8988T (cell line): ENCODE data around the gene CFDP1.

Source experiments
- DNase-seq: peaks from one replicate; pipeline ENCODE4 v3.0.0; 2011

Gene CFDP1

DNA sequence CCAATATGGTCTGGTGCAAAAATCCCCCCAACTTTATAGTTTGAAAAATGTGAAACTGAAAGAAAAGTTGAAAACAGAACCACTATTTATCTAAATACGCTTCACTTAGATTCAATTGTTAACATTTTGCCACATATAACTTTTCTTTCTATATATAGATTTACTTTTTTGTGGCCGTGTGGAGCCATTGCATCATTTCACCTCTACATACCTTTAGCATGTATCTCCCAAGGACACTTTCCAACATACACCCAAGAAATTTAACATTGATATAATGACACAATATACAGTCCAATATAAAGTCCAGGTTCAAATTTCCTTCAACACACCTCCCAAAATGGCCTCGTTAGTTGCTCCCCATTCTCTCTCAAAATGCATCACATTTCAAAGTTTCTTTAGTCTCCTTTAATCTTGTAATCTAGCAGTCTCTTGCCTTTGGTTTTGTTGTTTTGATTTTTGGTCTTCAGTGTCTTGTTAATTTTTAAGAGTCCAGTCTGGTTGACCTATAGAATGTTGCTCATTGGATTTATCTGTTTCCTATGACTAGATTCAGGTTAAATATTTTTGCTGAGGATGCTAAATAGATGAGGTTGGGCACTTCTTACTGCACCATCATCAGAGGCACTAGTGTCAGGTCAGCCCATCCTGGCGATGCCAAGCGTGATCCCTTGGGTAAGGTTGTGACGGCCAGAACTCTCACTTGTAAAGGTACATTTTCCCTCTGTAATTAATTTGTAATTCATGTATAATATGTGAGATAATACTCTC is 117.6 kb downstream of the CFDP1 start:
- no peak for DNase-seq

DNA sequence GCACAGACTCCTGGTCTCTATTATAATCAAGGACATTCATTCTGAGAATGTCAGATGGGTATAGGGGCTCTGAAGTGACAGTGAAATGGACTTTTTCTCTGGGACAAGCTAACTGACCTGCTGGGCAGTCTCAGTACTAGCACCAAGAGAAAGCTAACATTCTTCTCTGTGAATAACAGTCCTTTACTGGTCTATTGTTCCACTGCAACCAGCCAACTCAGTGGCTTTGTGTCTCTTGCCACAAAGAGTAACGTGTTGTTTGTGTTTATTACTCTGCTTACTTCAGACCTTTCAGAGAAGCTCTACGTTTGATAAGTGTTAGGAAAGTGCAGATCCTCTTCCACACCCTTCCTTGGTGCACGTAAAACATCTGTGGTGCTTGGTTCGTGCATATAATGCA is 120.4 kb downstream of the CFDP1 start:
- no peak for DNase-seq

DNA sequence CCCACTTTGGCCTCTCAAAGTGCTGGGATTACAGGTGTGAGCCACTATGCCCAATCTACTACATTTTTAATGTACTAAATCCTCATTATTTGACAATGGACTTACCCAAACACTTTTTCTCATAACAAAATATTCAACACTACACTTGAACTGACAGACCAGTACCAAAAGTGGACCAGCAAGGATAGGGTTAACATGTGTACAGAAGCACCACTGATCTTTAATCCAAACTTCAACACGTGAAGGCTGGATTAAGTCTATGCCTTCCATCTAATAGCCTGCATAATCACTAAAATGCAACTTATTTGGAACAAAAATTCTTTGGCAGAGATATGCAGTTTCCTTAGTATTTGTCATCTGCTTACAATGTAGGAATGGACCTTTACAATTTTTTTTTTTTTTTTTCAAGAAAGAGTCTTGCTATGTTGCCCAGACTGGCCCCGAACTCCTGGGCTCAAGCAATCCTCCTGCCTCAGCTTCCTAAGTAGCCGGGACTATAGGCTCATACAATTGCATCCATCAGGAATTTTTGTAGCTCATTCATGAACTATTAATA is 121.8 kb downstream of the CFDP1 start:
- no peak for DNase-seq

DNA sequence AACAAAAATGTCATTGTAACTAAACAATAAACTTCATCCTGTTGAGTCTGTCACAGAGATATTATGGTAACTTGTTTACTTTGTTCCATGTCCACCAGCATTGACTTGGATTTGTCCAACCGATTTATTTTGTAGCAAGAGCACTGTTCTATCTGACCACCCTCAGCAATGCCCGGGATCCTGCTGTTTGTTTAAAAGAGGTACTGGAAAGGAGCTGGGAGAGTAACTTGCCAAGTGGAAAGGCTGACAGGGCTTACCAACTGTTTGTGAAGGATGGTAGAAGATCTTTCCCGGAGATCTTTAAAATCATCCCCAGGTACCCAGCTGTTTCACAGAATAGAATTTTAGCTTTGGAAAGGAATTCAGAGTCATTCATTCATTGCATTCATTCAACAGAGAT is 122.8 kb downstream of the CFDP1 start:
- no peak for DNase-seq

DNA sequence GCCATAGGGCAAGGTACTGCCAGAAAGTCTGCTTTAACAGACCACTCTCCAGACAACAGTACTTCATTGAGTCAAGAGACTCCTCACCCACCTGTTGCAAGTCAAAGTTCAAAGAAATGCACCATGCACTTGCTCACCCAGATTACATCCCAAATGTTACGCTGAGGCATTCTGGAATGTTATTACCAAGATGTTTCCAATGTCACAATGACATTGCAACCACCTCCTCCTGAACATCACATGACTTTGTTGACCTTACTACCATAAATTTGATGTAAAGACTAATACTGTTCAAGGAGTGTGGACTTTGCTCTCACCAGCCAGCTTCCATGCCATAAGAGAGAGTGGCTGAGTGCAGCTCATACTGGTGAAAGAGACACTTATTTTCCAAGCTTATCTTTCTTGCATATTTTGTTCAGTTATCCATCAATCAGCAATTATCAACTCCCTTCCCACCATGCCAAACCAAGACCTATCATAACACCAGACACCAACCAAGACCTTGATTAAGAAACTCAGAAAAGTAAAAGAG is 123.3 kb downstream of the CFDP1 start:
- DNase-seq, result no peak

DNA sequence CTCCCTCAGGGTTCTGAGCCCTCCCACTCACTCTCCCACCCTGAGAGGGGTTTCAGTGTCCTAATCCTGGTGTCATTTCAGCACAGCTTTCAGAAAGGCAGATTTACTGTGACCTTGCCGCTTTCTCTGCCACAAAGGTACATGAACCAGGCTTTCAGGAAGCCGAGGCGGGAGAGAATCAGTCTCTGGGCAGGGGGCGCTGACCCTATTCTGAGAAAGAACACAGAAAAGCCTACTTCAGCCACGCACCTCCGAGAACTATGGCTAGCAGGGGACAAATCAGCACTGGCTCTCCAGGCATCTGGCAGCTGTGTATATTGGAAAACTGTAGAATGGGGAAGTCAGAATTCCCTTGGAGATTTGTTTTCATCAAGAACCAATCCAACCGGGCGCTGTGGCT is 124.1 kb downstream of the CFDP1 start:
- DNase-seq, result no peak

DNA sequence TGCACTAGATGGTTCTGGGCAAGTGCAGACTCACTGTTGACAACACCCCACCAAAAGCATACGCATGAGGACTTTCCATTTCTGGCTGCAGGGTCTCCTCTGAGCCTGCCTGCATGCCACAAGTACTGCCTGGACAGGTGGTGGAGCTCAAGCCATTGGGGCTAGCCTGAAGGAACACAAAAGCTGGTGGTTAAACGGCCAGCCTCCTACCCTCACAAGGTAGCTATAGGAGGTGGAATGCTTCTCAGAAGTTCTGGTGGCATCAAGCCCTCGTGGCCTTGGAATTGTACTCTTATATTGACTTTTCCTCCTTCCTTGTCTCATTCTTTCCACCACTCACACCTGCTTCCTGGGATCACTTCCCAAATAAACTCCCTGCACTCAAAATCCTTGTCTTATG is 125.3 kb downstream of the CFDP1 start:
- no peak for DNase-seq

DNA sequence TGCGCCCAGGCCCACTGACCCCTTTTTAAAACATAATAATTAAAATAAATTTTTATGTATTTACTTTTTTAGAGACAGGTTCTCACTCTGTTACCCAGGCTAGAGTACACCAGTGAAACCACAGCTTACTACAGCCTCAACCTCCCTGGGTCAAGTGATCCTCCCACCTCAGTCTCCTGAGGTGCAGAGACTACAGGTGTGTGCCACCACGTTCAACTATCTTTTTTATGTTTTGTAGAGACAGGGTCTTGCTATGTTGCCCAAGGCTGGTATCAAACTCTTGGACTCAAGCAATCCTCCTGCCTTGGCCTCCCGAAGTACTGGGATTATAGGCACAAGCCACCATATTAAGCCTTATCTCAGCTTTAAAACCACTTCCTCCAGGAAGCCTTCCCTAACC is 125.8 kb downstream of the CFDP1 start:
- no peak for DNase-seq

DNA sequence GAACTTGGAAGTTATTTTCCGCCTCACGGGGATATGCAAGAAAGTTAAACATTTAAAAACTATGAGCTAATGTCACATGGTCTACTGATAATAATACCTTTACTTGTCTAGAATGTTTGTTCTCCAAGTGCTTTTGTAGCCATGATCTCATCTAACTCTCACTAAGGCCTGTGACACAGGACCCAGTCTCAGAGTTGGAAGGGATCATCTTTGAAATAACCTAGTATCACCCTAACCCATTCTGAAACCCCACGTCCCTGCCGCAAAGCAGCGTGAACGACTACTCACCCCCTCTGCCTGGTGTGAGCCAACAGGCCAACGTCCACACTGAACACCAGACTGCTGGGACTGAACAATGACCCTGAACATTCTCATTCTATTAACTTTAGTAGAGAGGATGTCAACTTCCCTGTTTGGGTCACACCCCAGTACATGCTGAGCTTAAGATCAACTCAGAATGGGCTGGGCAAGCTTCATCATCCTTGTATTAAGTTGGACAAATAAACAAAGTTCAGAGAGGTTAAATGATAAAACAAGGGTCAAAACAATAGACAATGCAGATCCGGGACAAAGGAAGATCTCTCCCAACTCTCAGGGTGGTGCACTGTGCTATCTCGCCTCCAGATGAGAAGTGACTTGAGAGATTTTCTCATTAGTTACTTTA is 127.1 kb downstream of the CFDP1 start:
- DNase-seq, result no peak

DNA sequence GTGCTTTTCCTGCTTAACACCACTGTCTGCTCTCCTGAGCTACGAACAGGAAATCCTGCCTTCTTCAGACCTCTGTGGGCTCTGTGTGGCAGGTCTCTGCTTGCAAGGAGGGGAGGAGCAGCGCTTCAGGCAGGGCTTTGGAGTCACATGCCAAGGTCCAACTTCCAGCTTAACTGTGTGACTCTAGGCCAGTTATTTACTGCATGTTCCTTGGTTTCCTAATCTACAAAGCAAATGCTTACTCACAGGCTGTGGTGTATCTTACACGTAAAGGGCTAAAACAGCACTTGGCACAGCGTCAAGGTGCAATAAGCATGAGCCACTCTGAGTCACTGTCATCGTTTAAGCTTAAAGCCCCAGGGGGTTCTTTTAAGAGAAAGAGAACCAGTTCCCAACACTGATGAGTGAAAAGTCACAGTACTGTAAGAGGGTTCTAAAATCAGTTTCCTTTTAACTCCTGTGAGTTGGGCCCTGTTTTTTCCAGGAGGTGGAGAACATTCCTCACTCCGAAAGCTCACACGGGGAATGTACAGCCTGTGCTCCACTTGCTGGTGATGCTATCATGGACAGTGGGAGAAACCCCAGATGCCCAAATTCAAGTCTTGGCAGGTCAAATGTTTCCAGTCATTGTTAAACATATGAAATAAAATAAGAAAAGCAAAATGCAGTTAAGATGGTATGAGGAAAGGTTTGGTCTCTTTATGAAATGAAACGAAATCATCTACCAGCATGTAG is 127.8 kb downstream of the CFDP1 start:
- DNase-seq, result peak; percentile 82

DNA sequence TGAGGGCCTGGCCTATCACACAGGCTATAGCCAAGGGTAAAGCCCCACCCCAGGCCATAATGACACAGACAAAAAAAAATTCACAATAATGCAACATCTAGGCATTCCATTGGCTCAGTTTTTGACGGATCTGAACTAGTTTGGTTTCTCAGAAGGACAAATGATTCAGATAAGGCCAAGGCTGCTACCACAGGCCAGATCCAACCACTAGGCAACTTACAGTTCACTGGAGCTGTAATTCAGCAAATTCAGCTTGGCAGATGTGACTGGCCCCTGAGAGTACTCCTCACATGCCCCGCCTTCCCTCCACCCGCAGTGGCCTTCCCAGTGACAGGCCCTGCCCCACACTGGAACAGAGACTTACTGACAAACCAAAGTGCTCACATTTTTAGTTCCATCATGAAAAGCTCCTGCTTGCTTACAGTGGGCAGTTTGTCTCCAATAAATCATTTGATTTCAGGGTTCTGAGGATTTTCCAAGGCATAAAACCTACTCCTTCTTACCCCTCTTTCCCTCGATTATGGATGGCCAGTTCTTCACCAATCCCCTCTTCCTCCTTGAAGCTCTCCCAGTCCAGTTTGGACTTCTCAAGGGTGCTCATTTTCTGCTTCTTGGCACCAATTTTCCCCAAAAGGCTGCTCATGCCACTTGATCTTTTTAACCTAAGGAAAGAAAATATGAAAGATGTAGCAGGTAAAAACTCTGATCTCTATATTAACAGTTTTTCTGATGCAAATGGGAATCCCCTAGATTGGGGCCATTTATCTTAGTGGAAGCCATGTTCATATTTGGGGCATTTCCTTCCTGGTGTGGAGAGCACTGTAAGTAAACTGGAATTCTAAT is 128.6 kb downstream of the CFDP1 start:
- no peak for DNase-seq

DNA sequence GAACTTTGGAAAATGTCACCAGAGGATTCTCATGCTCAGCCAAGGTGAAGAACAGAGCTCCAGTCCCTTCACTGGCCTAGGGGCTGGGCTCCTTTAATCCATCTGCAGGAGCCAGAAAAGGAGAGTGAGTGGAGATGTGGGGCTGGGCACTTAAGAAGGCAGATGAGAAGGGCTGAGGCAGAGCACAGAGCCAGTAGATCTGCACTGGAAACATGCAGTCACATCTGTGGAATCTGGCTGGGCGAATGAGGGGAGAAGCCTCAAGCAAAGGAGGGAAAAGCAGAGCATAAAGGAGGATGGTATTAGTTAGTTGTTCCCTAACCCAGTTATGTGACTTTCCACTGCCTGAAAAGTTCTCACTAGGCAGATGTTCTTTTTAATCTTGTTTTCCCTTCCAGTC is 131.5 kb downstream of the CFDP1 start:
- no peak for DNase-seq

DNA sequence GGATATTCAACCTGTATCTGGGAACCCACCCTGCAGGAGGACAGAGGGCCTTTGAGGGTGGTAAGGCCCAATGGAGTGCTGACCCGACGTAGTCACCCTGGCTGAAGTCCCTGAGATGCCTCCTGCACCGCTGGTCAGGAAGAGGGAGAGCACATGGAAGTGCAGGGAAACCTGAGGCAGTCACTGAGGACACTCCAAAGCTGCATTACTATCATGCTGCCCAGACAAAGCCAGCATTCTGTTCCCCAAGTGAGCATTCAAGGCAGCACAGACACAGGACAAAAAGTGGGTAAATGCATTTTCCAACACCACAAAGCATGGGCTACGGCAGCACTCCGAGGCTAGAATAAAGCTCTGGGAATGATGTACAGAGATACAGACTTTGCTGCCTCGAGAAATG is 135.0 kb downstream of the CFDP1 start:
- no peak for DNase-seq

DNA sequence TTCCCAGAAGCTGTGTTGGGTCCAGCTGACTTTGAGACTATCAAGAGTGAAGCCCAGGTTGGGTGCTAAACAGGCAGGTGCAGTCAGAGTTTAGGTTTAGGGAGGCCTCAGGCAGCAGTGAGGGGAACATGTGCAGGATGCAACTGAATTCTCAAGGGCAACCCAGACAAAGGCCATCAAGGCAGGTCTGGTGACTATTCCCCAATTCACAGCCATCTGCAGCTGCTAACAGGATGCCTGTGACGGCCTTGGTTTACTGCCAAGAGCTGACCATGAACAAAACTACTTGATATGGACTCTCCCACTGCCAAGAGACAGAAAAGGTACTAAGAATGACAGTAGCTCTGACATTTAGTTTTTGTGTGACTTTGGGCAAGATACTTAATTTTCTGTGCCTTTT is 136.7 kb downstream of the CFDP1 start:
- DNase-seq, result no peak

DNA sequence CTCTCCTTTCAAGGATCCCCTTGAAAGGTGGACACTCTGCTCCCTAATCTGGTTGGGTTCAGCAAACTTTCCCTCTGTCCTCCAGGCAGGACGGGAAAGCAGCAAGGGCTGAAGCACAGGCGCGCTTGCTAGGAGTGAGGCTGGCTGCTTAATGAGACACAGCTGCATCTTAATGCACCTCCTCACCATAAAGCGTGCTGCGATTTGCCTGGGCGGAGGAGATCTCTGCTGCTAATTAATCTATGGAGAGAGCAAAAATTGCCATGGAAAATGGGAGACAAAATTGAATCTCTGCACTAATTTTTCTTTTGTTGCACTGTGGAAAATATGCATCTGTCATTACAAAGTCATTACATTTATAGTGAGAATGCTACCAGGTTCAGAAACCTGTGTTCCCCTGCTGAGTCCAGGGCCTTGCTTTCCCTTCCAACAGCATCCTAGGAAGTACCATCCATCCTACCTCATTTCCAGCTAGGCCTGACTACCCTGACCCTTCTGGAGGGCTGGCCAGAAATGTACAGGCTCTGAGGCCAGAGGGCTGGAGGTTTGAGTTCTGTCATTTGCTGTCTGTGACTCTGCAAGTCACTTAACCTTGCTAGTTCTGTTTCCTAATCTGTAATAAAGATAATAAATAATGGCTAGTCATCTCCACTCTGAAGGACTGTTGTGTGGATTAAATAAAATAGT is 138.4 kb downstream of the CFDP1 start:
- DNase-seq, result no peak

DNA sequence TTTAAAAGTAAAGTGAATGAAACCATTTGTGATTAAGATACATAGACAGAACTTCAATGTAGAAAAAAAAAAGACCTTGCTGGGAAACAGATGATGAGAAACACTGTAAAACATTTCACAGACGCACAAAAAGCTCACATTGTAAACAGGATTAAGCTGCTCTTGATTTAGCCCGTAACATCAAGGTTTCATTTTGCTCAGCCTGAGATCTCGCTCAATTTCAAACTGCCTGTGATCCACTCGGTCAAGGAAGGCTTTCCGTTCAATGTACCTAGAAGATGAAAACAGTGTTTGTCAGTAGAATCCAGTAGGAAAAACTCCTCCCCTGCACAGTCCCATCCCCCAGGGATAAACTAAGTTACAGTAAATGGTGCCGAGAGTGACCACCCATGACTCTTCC is 139.5 kb downstream of the CFDP1 start:
- DNase-seq, result no peak

DNA sequence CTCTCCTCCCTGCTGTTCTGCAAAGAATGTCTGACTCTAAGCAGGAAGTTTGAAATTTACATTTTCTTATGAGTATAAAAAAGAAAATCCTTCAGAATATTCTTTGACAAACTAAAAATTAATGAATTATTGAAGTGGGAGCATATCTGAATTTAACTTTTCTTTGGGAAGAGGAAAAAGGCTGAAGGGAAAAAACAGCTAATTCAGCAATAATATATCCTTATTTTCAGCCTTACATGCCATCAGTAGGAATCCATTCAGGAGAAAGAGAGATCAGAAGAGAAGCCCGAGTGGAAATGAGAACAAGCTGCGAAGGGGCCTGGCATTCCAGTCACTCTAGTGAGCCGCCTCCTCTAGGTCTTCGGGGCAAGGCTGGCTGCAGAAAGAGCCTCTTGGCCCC is 140.1 kb downstream of the CFDP1 start:
- no peak for DNase-seq

DNA sequence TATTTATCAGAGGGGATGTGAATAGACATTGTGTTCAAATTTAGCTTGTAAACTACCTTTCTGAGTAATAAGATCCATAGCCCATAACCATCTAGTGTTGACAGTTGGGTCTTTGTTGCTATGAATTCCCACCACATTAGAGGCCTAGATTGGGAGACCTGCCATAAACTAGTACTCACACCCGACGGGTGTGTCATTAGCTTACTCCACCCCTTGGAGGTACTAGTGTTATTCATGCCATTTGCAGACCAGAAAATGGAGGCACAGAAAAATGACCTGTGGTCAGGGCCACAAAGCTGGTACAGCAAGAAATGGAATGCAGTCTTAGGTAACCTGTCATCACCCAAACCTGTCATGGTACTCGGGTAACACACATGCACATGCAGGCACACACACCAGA is 140.6 kb downstream of the CFDP1 start:
- DNase-seq, result no peak

DNA sequence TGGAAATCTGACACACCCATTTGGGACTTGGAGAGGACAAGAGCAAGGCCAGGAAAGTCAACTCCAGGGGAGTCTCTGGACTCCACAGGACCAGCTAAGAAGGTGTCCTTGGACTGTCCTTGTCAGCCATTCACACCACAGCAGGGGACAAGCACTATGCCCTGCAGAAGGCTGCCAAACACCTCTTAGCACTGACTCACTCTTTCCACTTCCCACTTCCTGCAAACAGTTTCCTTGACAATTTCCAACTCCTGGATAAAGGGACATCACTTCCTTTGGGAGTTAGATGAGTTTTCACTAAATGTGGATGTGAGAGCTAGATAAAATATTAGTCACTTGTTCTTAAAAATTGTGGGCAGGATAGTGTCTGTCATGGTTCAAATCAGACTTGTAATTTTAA is 144.1 kb downstream of the CFDP1 start:
- no peak for DNase-seq

DNA sequence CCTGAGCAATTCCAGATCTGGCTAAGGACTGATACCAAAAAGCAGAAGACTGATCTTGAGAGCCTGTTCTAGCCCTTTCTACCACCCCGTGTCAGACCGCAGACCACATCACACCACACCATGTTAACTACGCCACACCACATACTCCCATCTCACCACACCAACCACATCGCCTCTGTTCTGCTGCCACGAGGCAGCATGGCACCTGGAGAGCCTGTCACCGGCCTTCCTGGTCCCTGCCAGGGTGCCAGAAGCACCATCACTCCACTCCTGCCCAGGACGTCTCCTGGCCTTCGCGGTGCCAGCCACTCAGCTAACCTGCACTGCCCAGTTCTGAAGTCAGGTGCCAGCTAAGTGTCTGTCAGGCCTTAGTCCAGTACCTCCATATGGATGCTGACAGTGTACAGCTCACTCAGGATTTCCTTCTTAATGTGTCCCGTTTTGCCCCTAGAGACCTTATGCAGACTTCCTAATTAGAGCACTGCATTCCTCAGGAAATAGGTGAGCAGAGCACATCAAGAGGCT is 144.6 kb downstream of the CFDP1 start:
- no peak for DNase-seq

DNA sequence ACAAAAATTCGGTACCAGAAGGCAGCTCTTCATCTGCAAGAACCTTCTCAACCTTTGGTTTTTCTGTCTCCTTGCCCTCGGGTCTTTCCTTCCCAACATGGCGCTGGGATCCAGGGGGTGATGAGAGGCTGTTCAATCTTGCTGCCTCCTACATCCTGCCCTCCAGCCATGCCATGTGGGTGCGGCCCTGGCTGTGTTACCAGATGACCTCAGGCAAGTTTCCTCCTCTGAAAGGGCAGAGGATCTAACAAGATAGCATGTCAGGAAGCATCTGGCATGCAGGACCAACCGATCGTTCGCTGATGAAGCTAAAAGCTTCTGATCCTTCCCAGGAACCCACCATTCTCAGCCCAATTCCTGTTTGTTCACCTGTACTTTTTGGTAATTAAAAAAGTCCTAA is 145.1 kb downstream of the CFDP1 start:
- DNase-seq, result no peak

DNA sequence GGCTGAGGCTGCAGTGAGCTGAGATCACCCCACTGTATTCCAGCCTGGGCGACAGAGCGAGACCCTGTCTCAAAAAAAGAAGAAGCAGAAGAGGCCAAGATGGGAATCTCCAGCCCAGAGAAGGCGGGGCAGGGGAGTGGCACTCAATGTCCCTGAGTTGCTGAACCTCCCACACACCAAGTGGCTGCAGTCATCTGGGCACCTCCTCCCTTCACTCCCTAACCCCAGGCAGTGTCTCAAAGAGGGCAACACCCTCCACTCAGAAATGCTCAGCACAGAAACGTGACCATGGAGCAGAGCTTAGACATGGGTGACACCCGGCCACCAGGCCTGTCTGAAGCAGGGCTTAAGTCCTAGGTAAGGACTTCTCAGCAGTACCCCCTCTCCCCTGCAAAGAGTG is 145.6 kb downstream of the CFDP1 start:
- no peak for DNase-seq
